ENCODE measurements around the gene UQCC5.
A peak's percentile ranks its signal among the peaks of the same experiment; 100 is the strongest.

Gene UQCC5

GRCh38 chr3:52527039-52527731 is 9.2 kb upstream of the UQCC5 start:
- in situ Hi-C loops (cut with HindIII; ENCODE audit: low sequenced_read_pairs): no loop called here
- no peak for DNase-seq (ENCODE audit: low read depth, low spot score)
- no peak overlapping the region for H3K4me3 ChIP-seq (ENCODE audit: low read depth, low read length)
- TF ChIP-seq CTCF (IDR thresholded peaks at IDR 0.05; ENCODE audit: low read depth, low read length): no peak

GRCh38 chr3:52527732-52528585 is 8.4 kb upstream of the UQCC5 start:
- in situ Hi-C loops (cut with HindIII; ENCODE audit: low sequenced_read_pairs): no loop called here
- no peak for TF ChIP-seq CTCF (IDR thresholded peaks at IDR 0.05; ENCODE audit: low read depth, low read length)
- DNase-seq (ENCODE audit: low read depth, low spot score): no peak

GRCh38 chr3:52528586-52529375 is 7.6 kb upstream of the UQCC5 start:
- DNase-seq (ENCODE audit: low read depth, low spot score): no peak
- TF ChIP-seq CTCF (IDR thresholded peaks at IDR 0.05; ENCODE audit: low read depth, low read length): no peak
- in situ Hi-C loops (cut with HindIII; ENCODE audit: low sequenced_read_pairs): no loop called here
- H3K4me3 ChIP-seq (ENCODE audit: low read depth, low read length): no peak overlapping the region

More at GRCh38 chr3:52527732-52528585, 8.4 kb upstream of the UQCC5 start:
- H3K4me3 ChIP-seq (ENCODE audit: low read depth, low read length): no peak overlapping the region

- no peak overlapping the region for H3K4me3 ChIP-seq (ENCODE audit: low read depth, low read length)
- in situ Hi-C loops (cut with HindIII; ENCODE audit: low sequenced_read_pairs): no loop called here
- no peak for TF ChIP-seq CTCF (IDR thresholded peaks at IDR 0.05; ENCODE audit: low read depth, low read length)
- DNase-seq (ENCODE audit: low read depth, low spot score): peak; percentile 65
Measured at GRCh38 chr3:52529376-52530333, 6.8 kb upstream of the UQCC5 start.

- in situ Hi-C loops (cut with HindIII; ENCODE audit: low sequenced_read_pairs): no loop called here
- no peak for TF ChIP-seq CTCF (IDR thresholded peaks at IDR 0.05; ENCODE audit: low read depth, low read length)
- H3K4me3 ChIP-seq (ENCODE audit: low read depth, low read length): no peak overlapping the region
- no peak for DNase-seq (ENCODE audit: low read depth, low spot score)
Measured at GRCh38 chr3:52530918-52531826, 5.2 kb upstream of the UQCC5 start.
